Suprapubic skin (tissue), 4 donors: ENCODE measurements around the gene DPYSL5. TPM values are rescaled to one million over a fixed set of nuclear protein-coding genes. Genes with fewer than 3 reads are reported as not detected.

ENCODE experiments used
- DNase-seq, 2 donors: peaks; one replicate each; pipeline ENCODE4 v3.0.0-alpha.2; 2019; ENCODE audit warnings: low spot score in 2 of 2
- H3K27ac ChIP-seq: fragments of 200-600 bp; sonication (generic); one replicate; pipeline ENCODE4 v1.5.1; 2019
- H3K27me3 ChIP-seq: fragments of 200-600 bp; sonication (generic); one replicate; pipeline ENCODE4 v1.5.1; 2019
- H3K36me3 ChIP-seq: fragments of 200-600 bp; sonication (generic); one replicate; pipeline ENCODE4 v1.5.1; 2019
- H3K4me1 ChIP-seq: fragments of 200-600 bp; sonication (generic); one replicate; pipeline ENCODE4 v1.5.1; 2019
- H3K4me3 ChIP-seq: fragments of 200-600 bp; sonication (generic); one replicate; pipeline ENCODE4 v1.5.1; 2019; ENCODE audit warnings: mild to moderate bottlenecking
- H3K9me3 ChIP-seq: fragments of 200-600 bp; sonication (generic); one replicate; pipeline ENCODE4 v1.5.1; 2019
- EP300 ChIP-seq: sonication (generic); formaldehyde crosslinking; IDR thresholded peaks from one replicate; pipeline ENCODE4 v1.6.1; 2017; ENCODE audit warnings: antibody characterized with exemption
- POLR2A ChIP-seq, 2 donors: fragments of 450-650 bp; IDR thresholded peaks; one replicate each; pipeline ENCODE4 v1.6.1; 2017; ENCODE audit warnings: antibody characterized with exemption in 2 of 2, mild to moderate bottlenecking in 2 of 2, moderate library complexity in 2 of 2
- POLR2AphosphoS5 ChIP-seq, 3 donors: sonication (generic); formaldehyde crosslinking; IDR thresholded peaks; one replicate each; pipeline ENCODE4 v1.6.1; 2017; ENCODE audit warnings: antibody characterized with exemption in 3 of 3
- WGBS: methylation state at CpG from one replicate; pipeline ENCODE4 v1.1.5; 2018; 5-methylcytosine and 5-hydroxymethylcytosine counted together
- total RNA-seq, 4 donors: library from RNA; depleted of rRNA; stranded (reverse); fragments of >200 nt; gene quantifications; one replicate each; pipeline ENCODE4 v1.1.0, GENCODE V29; 2016
- TF ChIP-seq, protein P1 (sequence below), 2 donors: fragments of 200-600 bp in 1 of 2; fragments of 450-650 bp in 1 of 2; sonication (generic) in 1 of 2; IDR thresholded peaks; one replicate each; pipeline ENCODE4 v1.5.1; 2016 to 2019; ENCODE audit warnings: antibody characterized with exemption in 2 of 2, mild to moderate bottlenecking in 1 of 2, moderate library complexity in 1 of 2

DPYSL5 gene
- total RNA-seq, 4 donors from 2014 or later: not detected

DNA sequence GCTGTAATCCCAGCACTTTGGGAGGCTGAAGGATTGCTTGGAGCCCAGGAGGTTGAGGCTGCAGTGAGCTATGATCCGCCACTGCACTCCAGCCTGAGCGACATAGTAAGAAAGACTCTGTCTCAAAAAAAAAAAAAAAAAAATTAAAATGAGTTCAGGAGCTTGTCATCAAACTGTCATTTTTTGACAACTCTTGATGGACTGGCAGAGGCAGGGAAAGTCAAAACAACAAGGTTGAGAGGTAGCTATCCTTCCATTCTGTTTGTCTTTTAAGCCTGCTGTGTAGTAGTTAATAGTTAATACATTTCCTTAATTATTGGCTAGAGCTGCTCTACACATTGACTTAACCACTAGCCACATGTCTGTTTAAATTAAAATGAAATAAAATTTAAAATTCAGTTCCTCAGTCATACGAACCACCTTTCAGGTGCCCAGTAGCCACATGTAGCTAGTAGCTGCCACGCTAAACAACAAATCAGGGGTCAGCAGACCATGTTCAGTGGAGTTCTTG lies 22.7 kb downstream of the DPYSL5 start:
- 92% methylated on average over 4 of the region's 4 CpGs for WGBS
- DNase-seq: no peak
- H3K27me3 ChIP-seq: peaks cover 35% of the 10 kb centered on the region
- no peaks in the 10 kb centered on the region for H3K36me3 ChIP-seq
- H3K27ac ChIP-seq: no peak overlapping the region
- H3K9me3 ChIP-seq: no peaks in the 10 kb centered on the region
- H3K4me1 ChIP-seq: no peaks in the 10 kb centered on the region
- TF ChIP-seq, protein P1, sequence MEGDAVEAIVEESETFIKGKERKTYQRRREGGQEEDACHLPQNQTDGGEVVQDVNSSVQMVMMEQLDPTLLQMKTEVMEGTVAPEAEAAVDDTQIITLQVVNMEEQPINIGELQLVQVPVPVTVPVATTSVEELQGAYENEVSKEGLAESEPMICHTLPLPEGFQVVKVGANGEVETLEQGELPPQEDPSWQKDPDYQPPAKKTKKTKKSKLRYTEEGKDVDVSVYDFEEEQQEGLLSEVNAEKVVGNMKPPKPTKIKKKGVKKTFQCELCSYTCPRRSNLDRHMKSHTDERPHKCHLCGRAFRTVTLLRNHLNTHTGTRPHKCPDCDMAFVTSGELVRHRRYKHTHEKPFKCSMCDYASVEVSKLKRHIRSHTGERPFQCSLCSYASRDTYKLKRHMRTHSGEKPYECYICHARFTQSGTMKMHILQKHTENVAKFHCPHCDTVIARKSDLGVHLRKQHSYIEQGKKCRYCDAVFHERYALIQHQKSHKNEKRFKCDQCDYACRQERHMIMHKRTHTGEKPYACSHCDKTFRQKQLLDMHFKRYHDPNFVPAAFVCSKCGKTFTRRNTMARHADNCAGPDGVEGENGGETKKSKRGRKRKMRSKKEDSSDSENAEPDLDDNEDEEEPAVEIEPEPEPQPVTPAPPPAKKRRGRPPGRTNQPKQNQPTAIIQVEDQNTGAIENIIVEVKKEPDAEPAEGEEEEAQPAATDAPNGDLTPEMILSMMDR (IDR thresholded peaks at IDR 0.05): no peak
- no peak for TF ChIP-seq POLR2A (IDR thresholded peaks at IDR 0.05)
- no peak for TF ChIP-seq POLR2AphosphoS5 (IDR thresholded peaks at IDR 0.05)
- no peak overlapping the region for H3K4me3 ChIP-seq

DNA sequence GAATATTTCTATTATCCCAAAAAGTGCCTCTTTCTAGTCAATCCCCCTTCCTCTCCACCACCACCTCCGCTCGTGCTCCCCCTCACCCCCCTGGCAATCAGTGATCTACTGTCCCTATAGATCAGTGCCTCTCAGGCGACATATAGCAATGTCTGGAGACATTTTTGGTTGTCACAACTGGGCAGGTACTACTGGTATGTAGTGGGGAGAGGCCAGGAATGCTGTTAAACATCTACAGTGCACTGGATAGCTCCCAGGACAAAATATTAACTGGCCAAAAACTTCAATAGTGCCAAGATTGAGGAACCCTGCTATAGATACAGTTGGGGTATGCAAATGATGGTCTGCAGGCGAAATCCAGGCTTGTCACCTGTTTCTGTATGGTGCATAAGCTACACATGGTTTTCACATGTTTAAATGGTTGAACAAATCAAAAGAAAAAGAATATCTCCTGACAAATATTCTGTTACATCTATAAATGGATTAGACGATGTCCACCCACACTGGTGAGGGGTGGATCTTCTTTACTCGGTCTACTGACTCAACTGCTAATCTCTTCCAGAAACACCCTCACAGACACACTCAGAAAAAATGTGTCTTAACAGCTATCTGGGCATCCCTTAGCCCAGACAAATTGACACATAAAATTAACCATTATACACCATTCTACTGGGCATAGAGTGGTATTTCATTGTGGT lies 25.5 kb downstream of the DPYSL5 start:
- H3K4me1 ChIP-seq: no peaks in the 10 kb centered on the region
- H3K36me3 ChIP-seq: no peaks in the 10 kb centered on the region
- H3K4me3 ChIP-seq: no peak overlapping the region
- 68% methylated on average over 6 of the region's 6 CpGs for WGBS
- peaks cover 42% of the 10 kb centered on the region for H3K27me3 ChIP-seq
- no peaks in the 10 kb centered on the region for H3K9me3 ChIP-seq
- H3K27ac ChIP-seq: no peak overlapping the region
- TF ChIP-seq POLR2AphosphoS5 (IDR thresholded peaks at IDR 0.05) (no peak), EP300 (no peak), POLR2A (IDR thresholded peaks at IDR 0.05) (no peak)
- TF ChIP-seq, protein P1 (IDR thresholded peaks at IDR 0.05): no peak
- DNase-seq: no peak

DNA sequence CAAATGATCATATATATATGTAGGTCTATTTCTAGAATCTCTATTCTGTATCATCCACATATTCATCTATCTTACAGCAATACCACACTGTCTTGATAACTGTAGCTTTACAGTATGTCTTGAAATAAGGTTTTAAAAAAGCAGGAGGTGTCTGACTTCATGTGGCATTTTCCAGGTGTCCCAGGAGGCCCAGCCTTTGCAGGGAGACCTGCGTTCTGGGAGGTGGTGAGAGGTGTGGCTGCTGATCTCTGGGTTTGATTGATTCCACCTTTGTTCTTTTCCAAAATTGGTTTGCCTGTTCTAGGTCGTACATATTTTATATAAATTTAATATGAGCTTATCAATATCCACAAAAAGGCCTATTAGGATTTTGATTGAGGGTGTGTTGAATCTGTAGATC lies 26.6 kb downstream of the DPYSL5 start:
- Histone ChIP-seq H3K36me3 (no peaks in the 10 kb centered on the region), H3K4me1 (no peaks in the 10 kb centered on the region), H3K9me3 (no peaks in the 10 kb centered on the region), H3K27me3 (peaks cover 40% of the 10 kb centered on the region), H3K27ac (no peak overlapping the region), H3K4me3 (no peak overlapping the region)
- WGBS: 81% methylated on average over 2 of the region's 2 CpGs
- TF ChIP-seq POLR2A (IDR thresholded peaks at IDR 0.05) (no peak), EP300 (no peak), POLR2AphosphoS5 (IDR thresholded peaks at IDR 0.05) (no peak)
- TF ChIP-seq, protein P1 (IDR thresholded peaks at IDR 0.05): no peak
- no peak for DNase-seq

DNA sequence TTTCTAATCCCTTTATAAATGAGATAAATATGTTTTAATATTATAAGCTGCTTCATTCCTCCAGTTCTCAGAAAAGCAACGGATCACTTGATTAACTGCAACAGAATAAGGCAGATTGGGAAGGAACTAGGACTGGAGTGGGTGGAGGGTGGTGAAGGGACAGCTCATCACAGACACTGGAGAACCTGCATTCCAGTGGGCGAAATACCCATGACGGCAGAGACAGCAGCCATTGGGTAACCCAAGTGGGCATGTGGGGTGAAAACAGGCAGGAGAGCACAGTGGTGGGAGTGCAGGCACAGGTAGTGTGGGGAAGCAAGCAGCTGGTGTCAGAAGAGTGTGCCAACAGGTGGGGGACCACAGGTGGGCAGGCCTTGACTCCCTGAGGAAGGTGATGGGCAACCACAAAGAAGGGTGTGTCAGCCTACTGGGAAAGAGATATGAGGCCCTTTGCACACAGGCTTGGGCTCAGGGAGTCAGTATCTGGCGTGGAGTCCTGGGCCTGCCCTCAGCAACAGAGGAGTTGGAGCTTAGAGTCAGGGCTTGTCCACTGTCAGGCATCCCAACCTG lies 27.2 kb downstream of the DPYSL5 start:
- no peak for DNase-seq
- Histone ChIP-seq H3K9me3 (no peaks in the 10 kb centered on the region), H3K36me3 (no peaks in the 10 kb centered on the region), H3K27ac (no peak overlapping the region), H3K27me3 (peaks cover 35% of the 10 kb centered on the region), H3K4me3 (no peak overlapping the region), H3K4me1 (no peaks in the 10 kb centered on the region)
- TF ChIP-seq EP300 (no peak), POLR2A (IDR thresholded peaks at IDR 0.05) (no peak)
- 88% methylated on average over 4 of the region's 4 CpGs for WGBS

DNA sequence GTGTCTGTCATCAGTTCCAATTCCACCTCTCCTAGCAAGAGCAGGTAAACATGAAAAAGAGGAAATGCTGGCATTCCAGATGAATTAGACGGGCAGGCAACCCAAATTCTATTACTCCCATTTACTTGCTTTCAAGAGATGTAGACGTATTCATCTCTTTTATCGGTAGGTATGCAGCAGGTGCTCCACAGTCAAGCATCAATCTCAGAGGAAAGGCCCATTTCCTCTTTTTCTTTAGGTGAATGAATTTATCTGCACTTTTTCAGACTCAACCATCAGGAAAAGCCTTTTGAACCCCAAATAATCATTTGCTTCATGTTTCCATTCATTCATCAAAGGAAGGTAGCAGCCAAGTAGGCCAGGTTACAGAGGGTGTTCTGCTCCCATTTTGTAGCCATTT lies 27.9 kb downstream of the DPYSL5 start:
- no peaks in the 10 kb centered on the region for H3K9me3 ChIP-seq

More for the DNA sequence above, 27.9 kb downstream of the DPYSL5 start:
- no peaks in the 10 kb centered on the region for H3K4me1 ChIP-seq
- no peak for DNase-seq
- no peak overlapping the region for H3K27ac ChIP-seq
- TF ChIP-seq POLR2A (IDR thresholded peaks at IDR 0.05) (no peak), POLR2AphosphoS5 (IDR thresholded peaks at IDR 0.05) (no peak), EP300 (no peak)
- TF ChIP-seq, protein P1 (IDR thresholded peaks at IDR 0.05): no peak
- no peaks in the 10 kb centered on the region for H3K36me3 ChIP-seq
- H3K27me3 ChIP-seq: peaks cover 30% of the 10 kb centered on the region
- H3K4me3 ChIP-seq: no peak overlapping the region
- WGBS: 75% methylated on average over 3 of the region's 3 CpGs
